Astrocyte (in vitro differentiated cells and primary cell): ENCODE results near the gene PHKA1. TPM values are rescaled to one million over a fixed set of nuclear protein-coding genes. Genes with fewer than 3 reads are reported as not detected.

Source experiments
- DNase-seq: peaks from one replicate; pipeline ENCODE4 v3.0.0-alpha.2; 2010; ENCODE audit warnings: low read depth
- FAIRE-seq: peaks from 2 replicates; lab custom pipeline; 2011; peaks lifted over from hg19 to GRCh38; lab: Jason Lieb, UNC
- H2AFZ ChIP-seq: 2 replicates; pipeline ENCODE4 v1.6.0; 2012; ENCODE audit warnings: low read depth, low read length, inconsistent platforms
- H3K27ac ChIP-seq: 2 replicates; pipeline ENCODE4 v1.5.1; 2011; ENCODE audit warnings: low read depth, low read length, inconsistent platforms
- H3K27me3 ChIP-seq: 2 replicates; pipeline ENCODE4 v1.6.0; 2011; ENCODE audit warnings: low read length, inconsistent platforms; ENCODE audit not compliant: insufficient read depth
- H3K36me3 ChIP-seq: 2 replicates; pipeline ENCODE4 v1.5.1; 2011; ENCODE audit warnings: low read length, inconsistent platforms; ENCODE audit not compliant: insufficient read depth
- H3K4me1 ChIP-seq: 2 replicates; pipeline ENCODE4 v1.5.1; 2011; ENCODE audit warnings: low read length, inconsistent platforms; ENCODE audit not compliant: insufficient read depth
- H3K4me2 ChIP-seq: 2 replicates; pipeline ENCODE4 v1.6.0; 2012; ENCODE audit warnings: low read length, inconsistent platforms
- H3K4me3 ChIP-seq: 2 replicates; pipeline ENCODE4 v1.5.1; 2011; ENCODE audit warnings: low read depth, mild to moderate bottlenecking, low read length, inconsistent platforms; ENCODE audit not compliant: insufficient read depth
- H3K79me2 ChIP-seq: 2 replicates; pipeline ENCODE4 v1.6.0; 2012; ENCODE audit warnings: mild to moderate bottlenecking, low read length, inconsistent platforms; ENCODE audit not compliant: insufficient read depth
- H3K9ac ChIP-seq: 2 replicates; pipeline ENCODE4 v1.6.0; 2012; ENCODE audit warnings: mild to moderate bottlenecking, low read length, inconsistent platforms
- H3K9me3 ChIP-seq: 2 replicates; pipeline ENCODE4 v1.5.1; 2012; ENCODE audit warnings: low read depth, mild to moderate bottlenecking, low read length, inconsistent platforms; ENCODE audit not compliant: insufficient read depth
- H4K20me1 ChIP-seq: 2 replicates; pipeline ENCODE4 v1.6.0; 2012; ENCODE audit warnings: low read length, inconsistent platforms; ENCODE audit not compliant: insufficient read depth
- H3K27ac Mint-ChIP-seq: one replicate; pipeline ENCODE4 v1.8.0; 2021; ENCODE audit warnings: mild to moderate bottlenecking, mixed read lengths; ENCODE audit not compliant: unreplicated experiment
- H3K27me3 Mint-ChIP-seq: one replicate; pipeline ENCODE4 v1.8.0; 2021; ENCODE audit warnings: low read depth, mixed read lengths; ENCODE audit not compliant: unreplicated experiment
- H3K36me3 Mint-ChIP-seq: one replicate; pipeline ENCODE4 v1.8.0; 2021; ENCODE audit warnings: low read depth, mixed read lengths; ENCODE audit not compliant: unreplicated experiment
- H3K4me1 Mint-ChIP-seq: one replicate; pipeline ENCODE4 v1.8.0; 2021; ENCODE audit warnings: low read depth, mixed read lengths; ENCODE audit not compliant: unreplicated experiment
- H3K4me3 Mint-ChIP-seq: one replicate; pipeline ENCODE4 v1.8.0; 2021; ENCODE audit warnings: mild to moderate bottlenecking, moderate library complexity, mixed read lengths; ENCODE audit not compliant: unreplicated experiment
- H3K9me3 Mint-ChIP-seq: one replicate; pipeline ENCODE4 v1.8.0; 2021; ENCODE audit warnings: mild to moderate bottlenecking, mixed read lengths; ENCODE audit not compliant: unreplicated experiment
- CTCF ChIP-seq: IDR thresholded peaks from 2 replicates; pipeline ENCODE4 v1.5.1; 2011; ENCODE audit warnings: low read depth, mild to moderate bottlenecking, inconsistent platforms, low read length, moderate library complexity; ENCODE audit not compliant: insufficient read depth
- EZH2 ChIP-seq: IDR thresholded peaks from 2 replicates; pipeline ENCODE4 v1.6.1; 2012; ENCODE audit warnings: mild to moderate bottlenecking, low read length, inconsistent platforms; ENCODE audit not compliant: insufficient read depth
- total RNA-seq: library from RNA; stranded (reverse); gene quantifications from 2 replicates; pipeline ENCODE4 v1.2.1, GENCODE V29; 2021

The PHKA1 gene
- total RNA-seq, 1 donor from 2014 or later: 7.5 TPM

GRCh38 chrX:72687396-72687795 is 26.7 kb downstream of the PHKA1 start:
- H2AFZ ChIP-seq: no peak overlapping the region

GRCh38 chrX:72685810-72686456 is 28.2 kb downstream of the PHKA1 start:
- H3K27me3 Mint-ChIP-seq: no peaks in the 10 kb centered on the region
- FAIRE-seq (peak; percentile 97), DNase-seq (peak; percentile 50)
- no peak overlapping the region for H3K27ac Mint-ChIP-seq
- Histone ChIP-seq H3K36me3 (no peaks in the 10 kb centered on the region), H3K27ac (no peak overlapping the region), H3K9me3 (no peaks in the 10 kb centered on the region), H3K4me1 (no peaks in the 10 kb centered on the region), H3K27me3 (no peaks in the 10 kb centered on the region), H3K9ac (no peak overlapping the region), H3K4me2 (no peak overlapping the region), H4K20me1 (no peaks in the 10 kb centered on the region), H3K79me2 (no peaks in the 10 kb centered on the region), H2AFZ (no peak overlapping the region), H3K4me3 (no peak overlapping the region)
- H3K4me3 Mint-ChIP-seq: no peak overlapping the region
- H3K36me3 Mint-ChIP-seq: no peaks in the 10 kb centered on the region
- TF ChIP-seq EZH2 (no peak), CTCF (no peak)
- no peaks in the 10 kb centered on the region for H3K4me1 Mint-ChIP-seq
- H3K9me3 Mint-ChIP-seq: no peaks in the 10 kb centered on the region

More at GRCh38 chrX:72687396-72687795, 26.7 kb downstream of the PHKA1 start:
- FAIRE-seq (peak; percentile 82), DNase-seq (no peak)
- Histone ChIP-seq H3K4me2 (no peak overlapping the region), H3K4me1 (no peaks in the 10 kb centered on the region), H3K4me3 (no peak overlapping the region), H3K9ac (no peak overlapping the region), H3K79me2 (no peaks in the 10 kb centered on the region), H3K27ac (no peak overlapping the region), H3K36me3 (no peaks in the 10 kb centered on the region), H3K27me3 (no peaks in the 10 kb centered on the region), H4K20me1 (no peaks in the 10 kb centered on the region), H3K9me3 (no peaks in the 10 kb centered on the region)
- no peaks in the 10 kb centered on the region for H3K36me3 Mint-ChIP-seq
- H3K4me3 Mint-ChIP-seq: no peak overlapping the region
- H3K9me3 Mint-ChIP-seq: no peaks in the 10 kb centered on the region
- H3K4me1 Mint-ChIP-seq: no peaks in the 10 kb centered on the region
- no peaks in the 10 kb centered on the region for H3K27me3 Mint-ChIP-seq
- no peak for TF ChIP-seq EZH2
- H3K27ac Mint-ChIP-seq: no peak overlapping the region

- H3K36me3 ChIP-seq: no peaks in the 10 kb centered on the region
- peak; percentile 23 for FAIRE-seq
- no peaks in the 10 kb centered on the region for H3K36me3 Mint-ChIP-seq
- H3K4me3 Mint-ChIP-seq: no peak overlapping the region
- H3K9ac ChIP-seq: no peak overlapping the region
- no peak overlapping the region for H3K4me2 ChIP-seq
- H3K27me3 Mint-ChIP-seq: no peaks in the 10 kb centered on the region
- no peak overlapping the region for H3K27ac ChIP-seq
- H2AFZ ChIP-seq: no peak overlapping the region
- no peaks in the 10 kb centered on the region for H3K27me3 ChIP-seq
- H3K9me3 Mint-ChIP-seq: no peaks in the 10 kb centered on the region
- H3K4me1 Mint-ChIP-seq: no peaks in the 10 kb centered on the region
- H3K9me3 ChIP-seq: no peaks in the 10 kb centered on the region
- H3K4me1 ChIP-seq: no peaks in the 10 kb centered on the region
- no peaks in the 10 kb centered on the region for H3K79me2 ChIP-seq
- no peaks in the 10 kb centered on the region for H4K20me1 ChIP-seq
- no peak for DNase-seq
- H3K27ac Mint-ChIP-seq: no peak overlapping the region
- TF ChIP-seq EZH2 (no peak), CTCF (no peak)
- no peak overlapping the region for H3K4me3 ChIP-seq
Measured at GRCh38 chrX:72685018-72685417, 29.1 kb downstream of the PHKA1 start.
